Measurements from ENCODE around the gene TFR2.

The TFR2 gene

GRCh38 chr7:100598425-100598824 lies 42.9 kb downstream of the TFR2 start:
- H3K27ac ChIP-seq: no peak overlapping the region
- H3K4me3 ChIP-seq: no peak overlapping the region

GRCh38 chr7:100595188-100595587 lies 46.2 kb downstream of the TFR2 start:
- H3K27ac ChIP-seq: no peak overlapping the region
- H3K4me3 ChIP-seq: no peak overlapping the region

- Histone ChIP-seq H3K27ac (no peak overlapping the region), H3K4me3 (no peak overlapping the region)
Observed at GRCh38 chr7:100591596-100591995, 49.8 kb downstream of the TFR2 start.

- peak overlapping the region in 2 of 21 experiments; percentile 3 to 43 for H3K27ac ChIP-seq
- H3K4me3 ChIP-seq: no peak overlapping the region
Observed at GRCh38 chr7:100590077-100590737, 51.1 kb downstream of the TFR2 start.

- no peak overlapping the region for H3K4me3 ChIP-seq
Observed at GRCh38 chr7:100589341-100589947, 51.9 kb downstream of the TFR2 start.

GRCh38 chr7:100588438-100588837 lies 52.9 kb downstream of the TFR2 start:
- no peak overlapping the region for H3K4me3 ChIP-seq
- H3K27ac ChIP-seq: no peak overlapping the region

More at GRCh38 chr7:100589341-100589947, 51.9 kb downstream of the TFR2 start:
- peak overlapping the region in 1 of 21 experiments; percentile 3 for H3K27ac ChIP-seq

- Histone ChIP-seq H3K27ac (peak within 1 kb of the TSS; percentile 86 to 99 (median 95)), H3K4me3 (peak within 1 kb of the TSS; percentile 79 to 100 (median 84))
Observed at GRCh38 chr7:100586266-100587025, 54.9 kb downstream of the TFR2 start, which contains the start of gene FBXO24. Gene FBXO24, plus strand, starts transcription at chr7:100586328. Its CDS starts 298 bp downstream, at chr7:100586626.

GRCh38 chr7:100585511-100586265 lies 55.7 kb downstream of the TFR2 start, which contains the start of gene LRCH4:
Gene LRCH4, minus strand, starts transcription at chr7:100586129. Its CDS starts 29 bp downstream, at chr7:100586100.
- peak within 1 kb of the TSS; percentile 79 to 100 (median 84) for H3K4me3 ChIP-seq
- H3K27ac ChIP-seq: peak within 1 kb of the TSS; percentile 86 to 99 (median 95)

GRCh38 chr7:100584683-100585510 lies 56.5 kb downstream of the TFR2 start:
- peak overlapping the region in 20 of 21 experiments; percentile 86 to 99 (median 96) for H3K27ac ChIP-seq
- H3K4me3 ChIP-seq: peak overlapping the region; percentile 79 to 100 (median 84)

- Histone ChIP-seq H3K4me3 (peak overlapping the region; percentile 79 to 100 (median 84)), H3K27ac (peak overlapping the region; percentile 31 to 99 (median 95))
Observed at GRCh38 chr7:100584054-100584682, 57.2 kb downstream of the TFR2 start.

- Histone ChIP-seq H3K4me3 (peak overlapping the region in 6 of 7 experiments; percentile 79 to 100 (median 84)), H3K27ac (peak overlapping the region; percentile 31 to 99 (median 95))
Observed at GRCh38 chr7:100583132-100584053, 58.0 kb downstream of the TFR2 start.

GRCh38 chr7:100582650-100583049 lies 58.7 kb downstream of the TFR2 start:
- Histone ChIP-seq H3K4me3 (no peak overlapping the region), H3K27ac (peak overlapping the region in 20 of 21 experiments; percentile 3 to 99 (median 95))

GRCh38 chr7:100582041-100582579 lies 59.2 kb downstream of the TFR2 start:
- no peak overlapping the region for H3K4me3 ChIP-seq
- peak overlapping the region in 12 of 21 experiments; percentile 3 to 98 (median 95) for H3K27ac ChIP-seq

- Histone ChIP-seq H3K27ac (no peak overlapping the region), H3K4me3 (no peak overlapping the region)
Observed at GRCh38 chr7:100580466-100581283, 60.7 kb downstream of the TFR2 start.

- no peak overlapping the region for H3K4me3 ChIP-seq
- no peak overlapping the region for H3K27ac ChIP-seq
Observed at GRCh38 chr7:100578246-100579183, 62.8 kb downstream of the TFR2 start.
